HG02678 (cell line): ENCODE data around the gene CDH12.
"Not testable (repeated sequence)": the region's sequence is repeated elsewhere in the genome, so short reads cannot be mapped to it uniquely, and the experiment has no call there.

Experiments
- ATAC-seq: cut with Tn5 transposase; IDR thresholded peaks from one replicate; pipeline ENCODE4 v1.9.1; 2021; ENCODE audit warnings: mild to moderate bottlenecking, moderate library complexity; ENCODE audit not compliant: unreplicated experiment

Gene CDH12

DNA sequence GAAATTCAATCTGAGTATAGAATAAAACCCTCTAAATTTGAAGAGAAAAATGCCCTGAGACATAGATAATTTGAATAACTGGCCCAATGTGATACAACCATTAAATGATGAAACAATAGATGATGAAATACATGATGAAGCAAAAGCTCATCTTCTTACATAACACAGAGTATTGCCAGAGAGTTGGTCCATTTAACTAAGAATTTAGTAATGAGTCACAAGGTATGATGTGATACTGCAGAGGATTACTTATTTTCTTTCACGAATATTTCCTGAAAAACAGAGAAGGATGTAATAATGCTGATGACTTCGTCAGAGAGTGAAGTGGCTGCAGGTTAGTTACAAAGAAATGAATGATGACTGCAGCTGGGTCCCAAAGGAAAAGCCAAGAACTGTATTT, 379.3 kb downstream of the CDH12 start:
- no peak for ATAC-seq

DNA sequence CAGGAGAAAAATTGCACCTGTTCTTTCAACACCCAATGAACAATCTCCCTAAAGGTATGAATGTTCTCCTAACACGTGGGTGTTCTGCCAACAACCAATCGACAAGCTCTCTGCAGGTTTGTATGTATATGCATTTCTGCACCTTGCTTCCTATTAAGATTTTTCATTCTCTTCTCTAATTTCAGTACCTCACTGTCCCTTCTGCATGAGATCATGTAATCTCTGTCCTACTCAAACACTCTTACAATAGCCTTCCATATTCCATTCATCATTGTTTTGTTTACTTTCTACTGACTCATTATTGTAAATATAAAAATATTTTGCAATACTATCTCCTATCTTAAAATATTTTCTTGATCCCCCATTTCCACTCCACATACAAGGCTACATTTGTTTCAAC, 382.0 kb downstream of the CDH12 start:
- ATAC-seq, result no peak

DNA sequence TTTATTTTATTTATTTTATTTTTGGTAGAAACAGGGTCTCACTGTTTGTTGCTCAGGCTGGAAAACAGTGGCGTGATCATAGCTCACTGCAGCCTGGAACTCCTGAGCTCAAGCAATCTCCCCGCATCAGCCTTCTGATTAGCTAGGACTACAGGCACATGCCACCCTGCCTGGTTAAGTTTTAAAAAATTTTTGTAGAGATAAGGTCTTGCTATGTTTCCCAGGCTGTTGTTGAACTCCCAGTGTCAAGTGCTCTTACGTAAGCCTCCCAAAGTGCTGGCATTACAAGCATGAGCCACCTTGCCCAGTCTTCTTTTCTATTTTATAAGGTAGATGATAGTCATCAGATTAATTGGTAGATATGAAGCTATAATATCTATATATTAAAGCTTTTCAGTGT, 382.7 kb downstream of the CDH12 start:
- no peak for ATAC-seq

DNA sequence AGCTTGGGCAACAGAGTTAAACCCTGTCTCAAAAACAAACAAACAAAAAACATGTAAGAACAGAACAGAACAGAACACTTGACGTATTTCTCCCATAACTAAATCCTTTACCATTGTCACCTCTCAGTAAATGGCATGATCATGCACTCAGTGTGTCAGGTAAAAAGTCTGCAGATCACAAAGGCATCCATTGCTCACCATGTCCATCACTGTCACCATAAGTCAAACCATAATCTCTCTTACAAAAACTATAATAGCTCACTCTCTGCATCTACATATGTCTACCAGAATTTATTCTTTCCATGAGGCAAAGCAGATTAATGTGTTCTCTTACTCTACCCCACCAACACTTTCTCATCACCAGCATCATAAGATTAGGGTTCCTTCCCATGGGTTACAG, 387.5 kb downstream of the CDH12 start:
- no peak for ATAC-seq

DNA sequence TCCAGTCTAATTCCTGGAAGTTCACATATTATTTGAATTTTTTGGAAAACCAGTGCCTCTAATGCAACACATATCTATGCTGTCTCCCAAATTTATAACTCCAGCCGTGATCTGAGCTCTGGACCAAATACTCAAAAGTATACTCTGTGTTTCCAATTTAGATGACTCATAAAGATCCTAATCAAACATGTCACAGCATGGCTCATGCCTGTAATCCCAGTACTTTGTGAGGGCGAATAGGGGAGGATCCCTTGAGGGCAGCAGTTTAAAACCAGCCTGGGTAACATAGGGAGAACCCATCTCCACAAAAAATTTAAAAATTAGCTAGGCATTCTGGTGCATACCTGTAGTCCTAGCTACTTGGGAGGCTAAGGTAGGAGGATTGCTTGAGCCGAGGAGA, 388.0 kb downstream of the CDH12 start:
- ATAC-seq, result no peak

DNA sequence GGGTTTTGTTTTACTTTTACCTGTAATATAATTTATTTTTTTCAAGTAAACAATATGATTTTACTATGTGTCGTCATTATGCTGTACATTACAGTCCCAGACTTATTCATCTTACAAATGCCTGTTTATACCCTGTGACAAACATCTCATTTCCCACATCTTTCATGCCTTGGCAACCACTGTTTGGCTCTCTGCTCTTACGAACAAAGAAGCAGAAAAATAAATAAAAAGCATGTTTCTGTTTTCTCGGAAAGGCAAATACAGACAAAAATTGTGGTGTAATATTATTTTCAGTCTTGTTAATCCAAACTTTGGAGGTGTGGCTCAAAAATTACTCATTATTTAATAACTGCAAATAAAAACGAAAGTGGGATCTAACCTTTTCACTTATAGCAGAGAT, 393.0 kb downstream of the CDH12 start:
- ATAC-seq, result no peak

DNA sequence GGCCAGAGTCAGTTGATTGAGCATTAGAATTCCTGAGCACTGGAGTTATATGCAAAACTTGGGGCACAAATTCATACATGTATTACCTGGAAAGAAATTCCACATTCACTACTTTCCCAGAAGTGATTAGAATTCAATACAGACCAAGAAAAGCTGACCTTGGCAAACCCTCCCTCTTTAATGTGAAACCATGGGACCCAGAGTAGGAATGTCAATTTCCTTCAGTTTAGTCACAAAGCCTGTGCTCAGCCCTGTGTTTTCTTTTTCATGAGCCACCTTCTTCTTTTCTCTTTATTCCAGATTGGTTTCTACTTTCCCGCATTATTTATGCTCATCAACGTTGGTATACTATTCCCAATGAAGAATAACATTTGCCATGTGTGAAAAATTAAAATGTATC, 420.2 kb downstream of the CDH12 start:
- no peak for ATAC-seq

DNA sequence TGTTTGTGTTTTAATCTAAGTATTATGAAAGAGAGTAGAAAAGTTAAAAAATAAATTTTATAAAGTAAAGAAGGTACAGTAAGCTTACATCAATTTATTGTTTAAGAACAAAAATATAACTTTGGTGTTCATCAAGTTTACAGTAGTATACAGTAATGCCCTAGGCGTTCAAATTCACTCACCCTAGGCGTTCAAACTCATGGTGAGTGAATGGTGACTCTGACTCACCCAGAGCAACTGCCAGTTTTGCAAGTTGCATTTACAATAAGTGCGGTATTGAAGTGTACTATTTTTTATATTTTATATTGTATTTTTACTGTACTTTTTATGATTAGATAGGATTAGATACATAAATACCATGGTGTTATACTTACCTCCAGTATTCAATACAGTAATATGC, 421.3 kb downstream of the CDH12 start:
- no peak for ATAC-seq

DNA sequence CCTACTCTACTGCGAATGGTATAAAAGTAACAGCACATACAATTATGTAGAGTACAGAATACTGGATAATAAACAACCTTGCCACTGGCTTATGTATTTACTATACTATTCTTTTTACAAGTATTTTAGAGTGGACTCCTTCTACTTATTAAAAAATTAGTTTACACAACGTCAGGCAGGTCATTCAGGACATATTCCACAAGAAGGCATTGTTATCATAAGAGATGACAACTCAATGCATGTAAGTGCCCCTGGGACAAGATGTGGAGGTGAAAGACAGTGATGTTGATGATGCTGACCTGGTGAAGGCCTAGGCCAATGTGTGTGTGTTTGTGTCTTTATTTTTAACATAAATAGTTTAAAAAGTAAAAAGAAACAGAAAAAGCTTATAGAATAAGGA, 421.7 kb downstream of the CDH12 start:
- no peak for ATAC-seq

DNA sequence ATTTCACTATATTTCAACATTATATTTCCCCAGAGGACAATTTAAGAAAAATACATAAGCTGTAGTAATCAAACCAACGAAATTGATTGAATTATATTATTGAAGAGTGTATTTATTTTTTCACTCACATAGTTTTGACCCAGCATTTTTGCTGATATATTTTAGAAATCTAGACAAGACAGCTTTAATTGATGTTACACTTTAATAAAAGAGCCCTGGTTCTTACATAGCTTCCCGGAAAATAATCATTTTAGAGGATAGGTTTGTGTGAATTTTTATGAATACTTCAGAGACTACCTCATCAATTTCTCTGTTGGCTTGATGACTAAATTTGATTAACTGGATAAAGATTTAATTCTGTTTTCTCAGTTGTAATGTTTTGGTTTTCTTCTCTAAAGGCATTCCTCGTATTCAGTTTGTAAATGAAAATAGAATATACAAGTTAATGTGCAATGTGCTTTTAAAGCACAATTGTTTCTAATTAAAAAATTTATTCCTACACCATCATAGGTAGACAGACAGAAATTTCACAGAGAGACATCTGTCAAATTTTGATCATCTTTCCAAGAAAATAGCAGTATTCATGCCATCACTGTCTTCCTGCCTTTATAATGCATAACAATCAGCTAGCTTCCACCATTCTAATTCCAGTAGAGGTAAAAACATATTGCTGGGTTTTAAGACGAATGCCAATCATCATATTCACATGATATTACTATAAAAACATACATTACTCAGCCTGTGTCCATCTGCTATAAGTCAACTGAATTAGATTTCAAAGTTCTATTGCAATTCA, 441.4 kb downstream of the CDH12 start:
- ATAC-seq, result no peak

DNA sequence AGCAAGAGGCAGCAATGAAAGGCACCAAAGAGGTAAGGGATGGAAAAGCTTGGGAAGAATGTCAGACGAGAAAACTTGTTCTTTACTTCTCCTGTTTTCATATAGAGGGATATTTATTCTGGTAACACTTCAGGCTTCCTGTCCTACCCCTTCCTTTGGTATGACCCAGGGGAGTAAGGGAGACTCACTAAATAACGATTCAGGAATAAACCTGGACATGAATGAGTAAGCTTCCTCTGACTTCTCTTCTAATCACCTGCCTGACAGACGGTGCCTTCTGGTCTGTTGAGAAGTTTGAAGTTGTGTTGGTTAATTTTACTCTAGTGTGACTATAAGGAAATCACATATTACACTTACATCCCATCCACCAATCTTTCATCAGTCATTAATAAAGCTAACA, 461.2 kb downstream of the CDH12 start:
- no peak for ATAC-seq

DNA sequence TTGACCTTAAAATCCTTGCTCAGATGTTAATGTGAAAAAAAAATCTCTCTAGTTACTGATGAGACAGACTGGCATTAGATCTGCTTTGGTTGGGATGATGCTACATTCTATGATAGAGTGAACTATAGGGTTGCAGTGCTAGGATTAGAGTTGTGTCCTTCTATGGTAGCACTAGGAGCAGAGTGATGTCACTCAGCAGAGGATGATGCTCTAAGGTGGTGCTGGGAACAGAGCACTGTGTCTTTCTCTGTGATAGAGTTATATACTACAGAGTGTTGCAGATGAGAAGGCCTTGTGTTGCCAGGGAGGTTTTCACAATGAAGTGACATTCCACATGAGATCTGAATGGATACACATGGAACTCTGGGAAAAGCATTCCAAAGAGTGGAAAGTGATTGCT, 462.3 kb downstream of the CDH12 start:
- ATAC-seq, result no peak

DNA sequence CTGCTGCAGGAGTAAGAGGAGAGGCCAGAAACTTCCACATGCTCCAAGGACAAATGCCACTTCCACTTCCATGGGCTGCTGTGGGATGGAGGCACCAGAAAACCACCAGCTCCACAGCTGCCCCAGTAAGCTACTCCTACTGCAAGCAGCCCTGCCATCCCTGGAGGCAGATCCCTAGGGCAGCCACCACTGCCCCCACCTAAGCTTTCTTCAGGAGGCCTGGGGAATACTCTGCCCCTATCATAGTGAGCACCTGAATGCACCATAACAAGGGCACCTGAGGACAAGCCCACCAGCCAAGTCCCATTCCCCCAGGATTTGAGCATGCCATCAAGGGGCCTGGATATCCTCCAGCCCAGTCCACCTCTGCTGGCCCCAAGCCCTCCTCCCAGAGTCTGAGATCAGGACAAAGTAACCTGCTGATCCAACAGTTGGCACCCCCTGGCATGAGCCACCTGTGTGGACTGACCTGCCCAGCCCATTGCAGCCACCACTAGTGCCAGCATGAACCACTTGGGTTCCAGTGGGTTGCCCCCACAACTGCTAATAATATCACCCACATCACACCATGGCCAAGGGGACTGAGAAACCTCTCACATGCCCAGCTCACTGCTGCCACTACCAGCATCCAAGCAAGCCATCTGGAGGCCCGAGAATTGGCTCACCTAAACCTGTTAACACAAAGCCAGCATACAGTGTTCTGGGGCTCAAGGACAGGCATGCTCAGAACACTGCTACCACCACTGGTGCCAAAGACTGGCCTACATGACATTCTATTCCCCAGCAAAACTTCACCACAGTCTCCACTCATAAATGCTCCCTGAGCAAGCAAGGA, 480.1 kb downstream of the CDH12 start:
- no peak for ATAC-seq

DNA sequence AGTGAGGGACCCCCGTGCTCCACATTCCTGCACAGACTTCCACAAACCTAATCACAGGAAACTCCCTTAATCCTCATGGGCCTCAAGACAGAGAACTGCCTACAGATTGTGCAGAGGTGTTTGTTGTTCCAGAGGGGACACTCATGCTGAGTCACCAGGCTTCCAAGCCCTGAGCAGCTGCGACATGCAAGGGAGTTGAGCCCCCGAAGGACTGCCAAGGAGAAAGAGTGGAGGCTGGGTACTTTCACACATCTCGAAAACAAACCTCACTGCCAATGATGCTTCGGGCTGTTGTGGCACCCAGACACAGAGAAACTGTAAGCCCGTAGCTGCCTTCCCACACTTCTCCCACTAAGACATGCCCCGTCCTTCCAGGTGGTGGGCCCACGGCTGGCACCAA, 480.8 kb downstream of the CDH12 start:
- no peak for ATAC-seq

DNA sequence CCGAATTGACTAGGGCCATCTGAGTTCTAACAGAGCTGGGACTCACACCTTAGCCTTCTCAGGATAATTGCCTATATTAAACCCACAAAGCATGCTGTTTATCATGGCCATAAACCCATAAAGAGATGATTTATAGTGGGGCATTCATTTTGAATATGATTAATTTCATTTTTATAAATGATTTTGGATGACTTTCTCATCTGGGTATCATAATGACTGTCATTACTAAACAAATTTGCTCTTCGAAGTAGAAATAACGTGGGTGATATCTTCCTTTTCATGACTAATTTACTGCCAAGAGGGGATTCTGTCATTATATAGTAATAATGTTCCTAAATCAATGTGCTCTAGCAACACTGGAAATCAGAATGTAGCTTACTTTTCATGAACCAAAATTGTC, 498.2 kb downstream of the CDH12 start:
- no peak for ATAC-seq

DNA sequence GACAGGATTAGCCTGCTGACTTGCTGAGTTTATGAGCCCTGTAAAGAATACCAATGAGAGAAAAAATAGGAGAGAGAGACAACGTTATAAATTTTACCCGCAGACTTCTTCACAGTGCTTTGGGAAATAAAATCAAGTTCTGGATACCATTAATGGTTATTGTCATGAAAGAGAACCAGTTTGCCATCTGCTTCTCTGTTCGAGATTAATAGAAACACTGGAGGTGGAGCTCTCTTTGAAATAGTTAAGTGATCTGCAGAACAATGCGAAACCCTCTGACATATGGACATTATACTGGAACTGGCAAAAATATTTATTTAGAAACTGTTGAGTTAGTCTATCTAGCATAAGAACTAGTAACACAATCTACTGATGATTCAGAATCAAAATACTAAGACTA, 500.7 kb downstream of the CDH12 start:
- ATAC-seq, result no peak

DNA sequence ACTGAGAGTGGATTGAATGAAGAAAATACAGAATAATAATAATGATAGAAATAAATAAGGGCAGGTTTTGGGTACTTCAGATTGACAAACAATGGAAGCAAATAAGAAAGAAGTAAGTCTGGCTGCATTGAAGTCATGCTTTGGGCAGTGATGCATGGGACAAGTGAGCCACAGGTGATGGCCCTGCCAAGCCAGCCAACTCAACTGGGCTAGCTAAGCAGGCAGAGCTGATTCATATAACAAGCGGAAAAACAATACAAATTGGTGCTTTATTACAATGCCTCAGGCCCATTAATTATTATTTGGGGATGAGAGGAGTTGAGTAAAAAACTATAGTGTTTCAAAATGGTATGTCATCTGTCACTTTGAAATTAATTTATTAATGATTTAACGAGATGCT, 502.0 kb downstream of the CDH12 start:
- no peak for ATAC-seq

DNA sequence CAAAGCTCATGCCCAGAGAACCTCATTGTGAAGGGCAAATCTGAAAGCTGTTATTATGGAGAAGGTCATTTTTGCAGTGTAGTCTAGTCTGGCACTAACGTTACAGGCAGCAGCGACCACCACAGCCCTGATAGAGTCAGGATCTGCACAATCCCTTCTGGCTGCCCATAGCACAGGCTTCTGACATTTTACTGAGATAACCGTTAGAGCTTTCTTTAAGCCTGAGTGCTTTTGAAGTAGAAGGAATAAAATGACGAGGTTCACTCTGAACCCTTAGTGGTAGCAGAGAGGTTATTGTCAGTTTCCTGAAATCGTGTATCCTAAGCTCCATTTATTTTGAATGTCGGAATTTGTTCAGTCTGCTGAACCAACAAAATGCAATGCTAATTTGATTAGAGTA, 505.1 kb downstream of the CDH12 start:
- ATAC-seq, result no peak

DNA sequence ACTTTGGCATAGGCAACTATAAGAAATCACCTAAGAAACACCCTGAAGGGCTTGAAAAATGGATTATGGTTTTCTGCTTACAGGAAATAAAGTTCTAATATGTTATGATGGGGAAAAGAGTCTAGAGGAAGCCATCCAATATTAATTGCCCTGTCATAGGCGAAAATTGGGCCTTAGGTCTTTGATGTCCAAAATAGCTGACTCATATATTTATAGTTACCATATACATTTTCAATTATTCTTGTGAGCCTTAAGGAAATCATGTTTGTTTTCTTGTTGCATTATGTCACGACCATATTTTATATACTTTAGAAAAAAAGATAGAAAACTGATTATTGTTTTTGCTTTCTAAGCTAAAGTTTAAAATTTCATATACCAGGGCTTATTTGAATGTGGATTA, 509.1 kb downstream of the CDH12 start:
- ATAC-seq, result no peak

DNA sequence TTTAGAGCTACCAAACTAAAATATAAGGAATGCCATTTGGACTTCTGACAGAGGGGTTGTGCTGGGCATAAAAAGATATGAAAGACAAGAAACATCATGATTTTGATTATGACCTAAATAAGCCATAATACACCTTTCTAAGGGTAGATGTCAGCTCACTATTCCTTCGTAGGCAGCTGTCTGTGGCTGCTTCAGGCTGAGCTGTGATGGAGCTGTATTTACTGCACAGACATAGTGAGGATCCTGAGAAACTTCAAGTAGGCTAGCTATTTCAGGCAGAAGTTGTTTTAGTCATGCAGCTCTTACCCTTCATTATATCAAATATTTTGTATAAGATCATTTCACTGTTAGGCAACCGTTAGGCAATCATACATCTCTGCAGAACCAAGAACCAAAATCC, 511.7 kb downstream of the CDH12 start:
- ATAC-seq, result no peak

DNA sequence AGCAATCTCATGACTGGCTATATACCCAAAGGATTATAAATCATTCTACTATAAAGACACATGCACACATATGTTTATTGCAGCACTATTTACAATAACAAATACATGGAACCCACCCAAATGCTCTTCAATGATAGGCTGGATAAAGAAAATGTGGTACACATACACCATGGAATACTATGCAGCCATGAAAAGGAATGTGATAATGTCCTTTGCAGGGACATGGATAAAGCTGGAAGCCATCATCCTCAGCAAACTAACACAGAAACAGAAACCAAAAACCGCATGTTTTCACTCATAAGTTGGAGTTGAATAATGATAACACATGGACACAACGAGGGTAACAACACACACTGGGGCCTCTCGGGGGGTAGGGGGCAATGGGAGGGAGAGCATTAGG, 520.2 kb downstream of the CDH12 start:
- ATAC-seq, result not testable (repeated sequence)

DNA sequence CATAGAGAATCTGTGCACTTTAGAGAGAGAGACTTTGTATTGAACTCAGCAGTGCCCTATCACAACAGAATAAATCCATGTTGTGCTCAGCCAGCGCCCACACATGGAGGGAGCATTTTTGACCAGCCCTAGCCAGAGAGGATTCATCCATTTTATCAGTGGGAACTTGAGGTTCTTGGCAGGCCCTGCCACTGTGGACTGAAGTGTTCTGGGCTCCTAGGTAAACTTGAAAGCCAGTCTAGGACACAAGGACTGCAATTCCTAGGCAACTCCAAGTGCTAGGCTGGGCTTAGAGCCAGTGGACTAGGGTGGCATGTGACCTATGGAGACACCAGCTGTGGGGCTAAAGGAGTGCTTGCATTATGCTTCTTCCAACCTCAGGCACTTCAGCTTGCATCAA, 523.5 kb downstream of the CDH12 start:
- no peak for ATAC-seq
